Parathyroid adenoma (tissue), 2 donors: ENCODE measurements around the gene ZYX.

ENCODE experiments used
- H2AFZ ChIP-seq: fragments of 300-600 bp; sonication (generic); one replicate; pipeline ENCODE4 v1.7.0; 2017; ENCODE audit warnings: antibody characterized with exemption, mild to moderate bottlenecking
- H3K27ac ChIP-seq: fragments of 300-600 bp; sonication (generic); one replicate; pipeline ENCODE4 v1.7.0; 2017
- H3K27me3 ChIP-seq: fragments of 300-600 bp; sonication (generic); one replicate; pipeline ENCODE4 v1.7.0; 2017; ENCODE audit warnings: low read length; ENCODE audit not compliant: control insufficient read depth, insufficient read depth
- H3K36me3 ChIP-seq: fragments of 300-600 bp; sonication (generic); one replicate; pipeline ENCODE4 v1.7.0; 2017; ENCODE audit warnings: low read length; ENCODE audit not compliant: control insufficient read depth, insufficient read depth
- H3K4me1 ChIP-seq: fragments of 300-600 bp; sonication (generic); one replicate; pipeline ENCODE4 v1.7.0; 2017; ENCODE audit warnings: control low read depth
- H3K4me2 ChIP-seq: fragments of 300-600 bp; sonication (generic); one replicate; pipeline ENCODE4 v1.7.0; 2017; ENCODE audit warnings: low read length
- H3K4me3 ChIP-seq: fragments of 300-600 bp; sonication (generic); one replicate; pipeline ENCODE4 v1.7.0; 2017; ENCODE audit warnings: low read depth, low read length
- H3K79me2 ChIP-seq: fragments of 300-600 bp; sonication (generic); one replicate; pipeline ENCODE4 v1.7.0; 2017; ENCODE audit warnings: control low read depth
- H3K9ac ChIP-seq: fragments of 300-600 bp; sonication (generic); one replicate; pipeline ENCODE4 v1.7.0; 2017; ENCODE audit warnings: mild to moderate bottlenecking
- H3K9me3 ChIP-seq: fragments of 300-600 bp; sonication (generic); one replicate; pipeline ENCODE4 v1.7.0; 2017; ENCODE audit warnings: low read length; ENCODE audit not compliant: control insufficient read depth
- TF ChIP-seq, protein P1 (sequence below): fragments of 300-600 bp; sonication (generic); IDR thresholded peaks from one replicate; pipeline ENCODE4 v1.7.0; 2017; ENCODE audit warnings: antibody characterized with exemption, mild to moderate bottlenecking
- donor health status: primary hyperparathyroidism.

Gene ZYX

DNA sequence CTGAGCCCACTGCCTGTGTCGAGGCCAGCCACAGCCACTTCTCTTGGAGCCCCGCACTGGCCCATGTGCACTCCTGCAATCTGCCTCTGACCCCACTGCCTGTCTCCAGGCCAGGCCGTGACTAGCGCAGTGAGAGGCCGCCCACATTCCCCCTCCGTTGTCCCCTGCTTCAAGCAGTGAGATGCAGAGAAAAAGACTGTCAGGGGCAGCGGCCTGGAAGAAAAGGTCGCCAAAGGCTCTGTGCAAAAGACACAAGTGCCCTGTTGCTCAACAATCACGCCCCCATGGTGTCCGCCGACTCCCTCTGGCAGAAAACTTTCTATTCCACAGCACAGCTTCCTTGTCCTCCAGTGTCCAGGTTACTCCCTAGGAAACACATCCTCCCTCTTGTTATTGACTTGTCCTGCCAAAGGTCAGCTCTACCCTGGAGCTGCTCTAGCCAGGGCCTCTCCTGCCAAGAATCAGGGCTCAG is 28.6 kb upstream of the ZYX start:
- no peaks in the 10 kb centered on the region for H3K36me3 ChIP-seq
- H3K4me1 ChIP-seq: no peaks in the 10 kb centered on the region
- H3K27ac ChIP-seq: no peak overlapping the region
- H3K79me2 ChIP-seq: no peaks in the 10 kb centered on the region
- no peak overlapping the region for H3K4me2 ChIP-seq
- no peaks in the 10 kb centered on the region for H3K27me3 ChIP-seq
- TF ChIP-seq, protein P1, sequence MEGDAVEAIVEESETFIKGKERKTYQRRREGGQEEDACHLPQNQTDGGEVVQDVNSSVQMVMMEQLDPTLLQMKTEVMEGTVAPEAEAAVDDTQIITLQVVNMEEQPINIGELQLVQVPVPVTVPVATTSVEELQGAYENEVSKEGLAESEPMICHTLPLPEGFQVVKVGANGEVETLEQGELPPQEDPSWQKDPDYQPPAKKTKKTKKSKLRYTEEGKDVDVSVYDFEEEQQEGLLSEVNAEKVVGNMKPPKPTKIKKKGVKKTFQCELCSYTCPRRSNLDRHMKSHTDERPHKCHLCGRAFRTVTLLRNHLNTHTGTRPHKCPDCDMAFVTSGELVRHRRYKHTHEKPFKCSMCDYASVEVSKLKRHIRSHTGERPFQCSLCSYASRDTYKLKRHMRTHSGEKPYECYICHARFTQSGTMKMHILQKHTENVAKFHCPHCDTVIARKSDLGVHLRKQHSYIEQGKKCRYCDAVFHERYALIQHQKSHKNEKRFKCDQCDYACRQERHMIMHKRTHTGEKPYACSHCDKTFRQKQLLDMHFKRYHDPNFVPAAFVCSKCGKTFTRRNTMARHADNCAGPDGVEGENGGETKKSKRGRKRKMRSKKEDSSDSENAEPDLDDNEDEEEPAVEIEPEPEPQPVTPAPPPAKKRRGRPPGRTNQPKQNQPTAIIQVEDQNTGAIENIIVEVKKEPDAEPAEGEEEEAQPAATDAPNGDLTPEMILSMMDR: no peak
- H3K4me3 ChIP-seq: no peak overlapping the region
- H2AFZ ChIP-seq: no peak overlapping the region
- H3K9ac ChIP-seq: no peak overlapping the region
- no peaks in the 10 kb centered on the region for H3K9me3 ChIP-seq

GRCh38 chr7:143354376-143354775 is 26.8 kb upstream of the ZYX start:
- Histone ChIP-seq H3K4me1 (no peaks in the 10 kb centered on the region), H3K4me2 (no peak overlapping the region), H3K4me3 (no peak overlapping the region), H3K36me3 (no peaks in the 10 kb centered on the region), H3K79me2 (no peaks in the 10 kb centered on the region), H3K9ac (no peak overlapping the region), H3K9me3 (no peaks in the 10 kb centered on the region), H3K27ac (no peak overlapping the region), H2AFZ (no peak overlapping the region), H3K27me3 (no peaks in the 10 kb centered on the region)
- TF ChIP-seq, protein P1: no peak

DNA sequence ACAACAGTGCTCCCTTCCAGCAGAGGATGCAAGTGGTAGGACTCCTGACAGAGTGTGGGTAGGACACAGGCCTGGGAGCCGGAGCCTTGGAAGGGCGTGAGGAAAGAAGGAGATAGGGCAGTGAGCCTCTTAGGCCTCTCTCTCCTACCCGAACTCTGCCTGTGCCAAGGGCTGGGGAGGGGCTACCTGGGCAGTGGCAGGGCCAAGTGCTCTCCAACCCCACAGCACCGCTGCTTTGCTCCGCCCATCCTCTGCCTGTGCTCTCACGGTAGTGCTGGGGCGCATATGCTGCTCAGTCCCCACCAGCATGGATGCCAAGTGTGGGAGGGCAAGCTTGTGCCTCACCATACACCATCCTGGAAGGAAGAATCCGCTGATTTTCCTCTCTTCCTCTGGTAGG is 26.2 kb upstream of the ZYX start:
- Histone ChIP-seq H3K27ac (no peak overlapping the region), H3K4me2 (no peak overlapping the region), H3K4me3 (no peak overlapping the region), H3K36me3 (no peaks in the 10 kb centered on the region), H3K9me3 (no peaks in the 10 kb centered on the region), H3K27me3 (no peaks in the 10 kb centered on the region), H3K4me1 (no peaks in the 10 kb centered on the region), H3K9ac (no peak overlapping the region), H3K79me2 (no peaks in the 10 kb centered on the region), H2AFZ (no peak overlapping the region)
- TF ChIP-seq, protein P1: no peak

GRCh38 chr7:143355450-143356385 is 25.4 kb upstream of the ZYX start:
- Histone ChIP-seq H3K27me3 (no peaks in the 10 kb centered on the region), H3K36me3 (no peaks in the 10 kb centered on the region), H3K9me3 (no peaks in the 10 kb centered on the region), H2AFZ (no peak overlapping the region), H3K4me2 (no peak overlapping the region), H3K27ac (no peak overlapping the region), H3K79me2 (no peaks in the 10 kb centered on the region), H3K9ac (no peak overlapping the region), H3K4me1 (no peaks in the 10 kb centered on the region), H3K4me3 (no peak overlapping the region)
- TF ChIP-seq, protein P1: no peak
